ENCODE results near the gene NUDT8. TPM values are rescaled to one million over a fixed set of nuclear protein-coding genes. Genes with fewer than 3 reads are reported as not detected.

Gene NUDT8
- total RNA-seq, 1 experiment from 2014 or later, result 6.9 TPM

GRCh38 chr11:67651976-67652781 lies 22.4 kb upstream of the NUDT8 start:
- ChIA-PET CTCF (interaction anchor here (0.6 to 1.2 kb wide), 6 partner anchors 13 to 342 kb away, joined by 3 to 6 read pairs (median 4); no protein-coding TSS in a partner anchor), POLR2A (interaction anchor here (0.6 to 1.5 kb wide), 5 partner anchors 8 to 70 kb away, joined by 3 read pairs; no protein-coding TSS in a partner anchor)
- no peaks in the 10 kb centered on the region for H3K4me1 Mint-ChIP-seq (ENCODE audit: insufficient read depth, unreplicated experiment)
- no peaks in the 10 kb centered on the region for H3K9me3 Mint-ChIP-seq (ENCODE audit: unreplicated experiment)
- intact Hi-C loops (cut with micrococcal nuclease), result no loop called here
- H3K27me3 Mint-ChIP-seq (ENCODE audit: insufficient read depth, unreplicated experiment), result no peaks in the 10 kb centered on the region
- H3K36me3 Mint-ChIP-seq (ENCODE audit: insufficient read depth, unreplicated experiment), result no peaks in the 10 kb centered on the region
- DNase-seq (ENCODE audit: unreplicated experiment), result no peak
- H3K27ac Mint-ChIP-seq (ENCODE audit: low read depth, unreplicated experiment), result no peak overlapping the region
- no peak for TF ChIP-seq CTCF (IDR thresholded peaks at IDR 0.05; ENCODE audit: unreplicated experiment)
- H3K4me3 Mint-ChIP-seq (ENCODE audit: unreplicated experiment), result no peak overlapping the region
- no TSS peak for BruUV-seq (replicated peaks)

- Mint-ChIP-seq H3K9me3 (ENCODE audit: unreplicated experiment) (no peaks in the 10 kb centered on the region), H3K4me1 (ENCODE audit: insufficient read depth, unreplicated experiment) (no peaks in the 10 kb centered on the region), H3K36me3 (ENCODE audit: insufficient read depth, unreplicated experiment) (no peaks in the 10 kb centered on the region), H3K27ac (ENCODE audit: low read depth, unreplicated experiment) (no peak overlapping the region), H3K4me3 (ENCODE audit: unreplicated experiment) (no peak overlapping the region), H3K27me3 (ENCODE audit: insufficient read depth, unreplicated experiment) (no peaks in the 10 kb centered on the region)
- POLR2A ChIA-PET, result no interaction called here
- CTCF ChIA-PET, result interaction anchor here (0.6 to 1.5 kb wide), 2 partner anchors 20 to 118 kb away, joined by 3 to 7 read pairs; partner anchors contain the start of gene NUDT8
- intact Hi-C loops (cut with micrococcal nuclease), result no loop called here
- TF ChIP-seq CTCF (IDR thresholded peaks at IDR 0.05; ENCODE audit: unreplicated experiment), result no peak
- DNase-seq (ENCODE audit: unreplicated experiment), result no peak
- BruUV-seq (replicated peaks), result no TSS peak
These were observed 20.1 kb upstream of the NUDT8 start for GRCh38 chr11:67649634-67650510.

GRCh38 chr11:67648796-67649613 lies 19.3 kb upstream of the NUDT8 start:
- no peaks in the 10 kb centered on the region for H3K9me3 Mint-ChIP-seq (ENCODE audit: unreplicated experiment)
- no peak for DNase-seq (ENCODE audit: unreplicated experiment)
- POLR2A ChIA-PET, result interaction anchor here (0.6 kb wide), 1 partner anchor 11 kb away, joined by 3 read pairs; no protein-coding TSS in a partner anchor
- no peaks in the 10 kb centered on the region for H3K36me3 Mint-ChIP-seq (ENCODE audit: insufficient read depth, unreplicated experiment)
- H3K4me3 Mint-ChIP-seq (ENCODE audit: unreplicated experiment), result no peak overlapping the region
- intact Hi-C loops (cut with micrococcal nuclease), result no loop called here
- no peaks in the 10 kb centered on the region for H3K4me1 Mint-ChIP-seq (ENCODE audit: insufficient read depth, unreplicated experiment)
- no peaks in the 10 kb centered on the region for H3K27me3 Mint-ChIP-seq (ENCODE audit: insufficient read depth, unreplicated experiment)
- CTCF ChIA-PET, result interaction anchor here (0.6 to 1.5 kb wide), 5 partner anchors 9 to 113 kb away, joined by 3 to 7 read pairs (median 3); partner anchors contain the start of gene NUDT8
- no peak for TF ChIP-seq CTCF (IDR thresholded peaks at IDR 0.05; ENCODE audit: unreplicated experiment)
- H3K27ac Mint-ChIP-seq (ENCODE audit: low read depth, unreplicated experiment), result no peak overlapping the region
- no TSS peak for BruUV-seq (replicated peaks)
